NCI-H146 (cell line): ENCODE results near the gene KRTAP12-3.
A peak's percentile ranks its signal among the peaks of the same experiment; 100 is the strongest.
"Not testable (repeated sequence)": the region's sequence is repeated elsewhere in the genome, so short reads cannot be mapped to it uniquely, and the experiment has no call there.

ENCODE experiments used
- DNase-seq: peaks from one replicate; lab custom pipeline; 2025; lab: John Stamatoyannopoulos, UW

KRTAP12-3 gene

GRCh38 chr21:44685050-44685449 is 27.3 kb downstream of the KRTAP12-3 start:
- not testable (repeated sequence) for DNase-seq

- DNase-seq = peak; percentile 71
These were observed 28.5 kb downstream of the KRTAP12-3 start for GRCh38 chr21:44686000-44686781.

- DNase-seq = no peak
These were observed 29.3 kb downstream of the KRTAP12-3 start for GRCh38 chr21:44686843-44687561.

DNA sequence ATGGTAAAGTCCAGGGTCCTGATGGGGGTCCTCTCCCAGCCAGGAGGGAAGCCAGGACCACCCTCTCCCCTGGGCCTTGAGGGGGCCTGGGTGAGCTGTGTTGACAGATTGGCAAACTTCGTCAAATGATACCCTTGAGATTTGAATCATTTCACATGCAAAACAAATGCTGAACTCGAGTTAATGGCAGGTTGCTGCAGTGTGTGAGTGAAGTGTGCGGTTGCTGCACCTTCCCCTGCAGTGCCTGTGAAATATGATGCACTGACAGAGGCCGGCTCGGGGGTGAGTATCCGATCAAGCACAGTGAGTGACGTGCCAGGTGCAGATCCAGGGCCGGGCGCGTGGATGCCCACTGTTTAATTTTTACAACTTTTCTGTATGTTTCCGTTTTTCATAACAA is 29.9 kb downstream of the KRTAP12-3 start:
- DNase-seq = no peak

DNA sequence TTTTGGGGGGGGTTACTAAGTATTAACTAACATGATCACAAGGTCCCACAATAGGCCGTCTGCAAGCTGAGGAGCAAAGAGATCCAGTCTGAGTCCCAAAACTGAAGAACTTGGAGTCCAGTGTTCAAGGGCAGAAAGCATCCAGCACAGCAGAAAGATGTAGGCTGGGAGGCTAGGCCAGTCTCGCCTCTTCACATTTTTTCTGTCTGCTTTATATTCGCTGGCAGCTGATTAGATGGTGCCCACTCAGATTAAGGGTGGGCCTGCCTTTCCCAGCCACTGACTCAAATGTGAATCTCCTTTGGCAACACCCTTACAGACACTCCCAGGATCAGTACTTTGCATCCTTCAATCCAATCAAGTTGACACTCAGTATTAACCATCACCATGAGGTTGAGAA is 32.0 kb downstream of the KRTAP12-3 start:
- not testable (repeated sequence) for DNase-seq

- no peak for DNase-seq
These were observed 34.0 kb downstream of the KRTAP12-3 start for GRCh38 chr21:44691686-44692085.

- DNase-seq = no peak
These were observed 35.2 kb downstream of the KRTAP12-3 start for GRCh38 chr21:44692798-44693512.

DNA sequence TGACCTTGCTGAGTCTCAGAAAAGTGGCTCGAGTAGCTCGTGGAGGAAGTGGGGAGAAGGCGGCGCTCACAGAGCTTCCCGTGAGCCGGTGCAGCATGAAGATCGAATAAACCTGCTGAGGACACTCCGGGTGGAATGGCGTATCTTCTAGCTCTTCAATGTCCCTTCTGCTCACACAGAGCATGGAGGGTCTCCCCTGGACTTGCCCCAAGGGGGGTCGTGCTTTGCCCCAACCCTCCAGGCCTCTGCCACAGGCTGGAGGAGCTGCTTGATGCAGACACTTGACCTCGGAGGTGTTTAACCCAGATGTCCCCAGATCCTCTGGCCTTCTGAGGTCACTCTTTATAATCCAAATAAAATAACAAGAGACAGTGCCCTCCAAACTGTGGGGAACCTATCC is 37.0 kb downstream of the KRTAP12-3 start:
- DNase-seq = no peak

DNA sequence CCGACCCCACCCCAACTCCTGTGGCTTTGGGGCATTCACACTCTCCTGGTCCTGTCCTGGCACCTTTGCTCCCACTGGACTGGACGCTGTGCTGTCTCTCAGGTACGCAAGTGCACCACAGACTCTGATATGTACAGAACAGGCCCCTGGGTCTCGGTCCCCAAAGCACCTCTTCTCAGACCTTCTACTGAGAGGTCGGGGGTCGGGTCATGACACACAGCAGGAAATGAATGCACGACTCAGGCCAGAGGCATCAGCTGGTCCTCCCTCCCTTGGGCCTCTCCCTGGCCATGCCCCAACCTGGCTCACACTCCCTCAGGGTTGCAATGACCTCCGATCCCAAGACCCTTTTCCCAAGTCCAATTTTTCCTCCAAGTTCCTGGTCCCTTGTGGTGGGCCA is 37.5 kb downstream of the KRTAP12-3 start:
- no peak for DNase-seq

- no peak for DNase-seq
These were observed 37.9 kb downstream of the KRTAP12-3 start for GRCh38 chr21:44695641-44696040.

DNA sequence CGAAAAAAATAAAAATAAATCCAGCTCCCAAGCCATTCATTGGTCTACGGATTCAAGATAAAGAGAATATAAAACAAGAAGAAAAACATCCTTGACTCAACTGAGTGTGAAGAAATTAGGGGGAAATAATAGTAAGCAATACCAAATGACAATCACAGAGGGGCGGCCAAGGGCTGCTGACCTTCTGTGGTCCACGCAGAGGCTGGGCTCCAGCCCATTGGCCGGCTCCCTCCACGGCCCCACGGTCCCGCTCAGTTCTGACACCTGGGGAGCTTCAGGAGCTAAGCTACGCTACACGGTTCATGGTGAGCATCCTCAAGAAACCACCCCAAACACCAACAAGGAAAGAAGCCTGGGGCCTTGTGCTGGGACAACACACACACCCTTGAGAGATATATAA is 38.8 kb downstream of the KRTAP12-3 start:
- DNase-seq = no peak

DNA sequence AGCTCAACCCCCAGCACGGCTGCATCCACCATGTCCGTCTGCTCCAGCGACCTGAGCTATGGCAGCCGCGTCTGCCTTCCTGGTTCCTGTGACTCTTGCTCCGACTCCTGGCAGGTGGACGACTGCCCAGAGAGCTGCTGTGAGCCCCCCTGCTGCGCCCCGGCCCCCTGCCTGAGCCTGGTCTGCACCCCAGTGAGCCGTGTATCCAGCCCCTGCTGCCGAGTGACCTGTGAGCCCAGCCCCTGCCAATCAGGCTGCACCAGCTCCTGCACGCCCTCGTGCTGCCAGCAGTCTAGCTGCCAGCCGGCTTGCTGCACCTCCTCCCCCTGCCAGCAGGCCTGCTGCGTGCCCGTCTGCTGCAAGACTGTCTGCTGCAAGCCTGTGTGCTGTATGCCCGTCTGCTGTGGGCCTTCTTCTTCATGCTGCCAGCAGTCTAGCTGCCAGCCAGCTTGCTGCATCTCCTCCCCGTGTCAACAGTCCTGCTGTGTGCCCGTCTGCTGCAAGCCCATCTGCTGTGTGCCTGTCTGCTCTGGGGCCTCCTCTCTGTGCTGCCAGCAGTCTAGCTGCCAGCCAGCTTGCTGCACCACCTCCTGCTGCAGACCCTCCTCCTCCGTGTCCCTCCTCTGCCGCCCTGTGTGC is 39.6 kb downstream of the KRTAP12-3 start, which contains the start of gene KRTAP10-12:
KRTAP10-12 (plus strand) TSS at position 1 of the 639 bp plus-strand sequence; CDS start at position 31, 30 bp downstream.
- DNase-seq = peak; percentile 41

- DNase-seq = peak; percentile 41
These were observed 40.3 kb downstream of the KRTAP12-3 start for GRCh38 chr21:44697811-44698734.

GRCh38 chr21:44699502-44700001 is 41.8 kb downstream of the KRTAP12-3 start:
- no peak for DNase-seq

DNA sequence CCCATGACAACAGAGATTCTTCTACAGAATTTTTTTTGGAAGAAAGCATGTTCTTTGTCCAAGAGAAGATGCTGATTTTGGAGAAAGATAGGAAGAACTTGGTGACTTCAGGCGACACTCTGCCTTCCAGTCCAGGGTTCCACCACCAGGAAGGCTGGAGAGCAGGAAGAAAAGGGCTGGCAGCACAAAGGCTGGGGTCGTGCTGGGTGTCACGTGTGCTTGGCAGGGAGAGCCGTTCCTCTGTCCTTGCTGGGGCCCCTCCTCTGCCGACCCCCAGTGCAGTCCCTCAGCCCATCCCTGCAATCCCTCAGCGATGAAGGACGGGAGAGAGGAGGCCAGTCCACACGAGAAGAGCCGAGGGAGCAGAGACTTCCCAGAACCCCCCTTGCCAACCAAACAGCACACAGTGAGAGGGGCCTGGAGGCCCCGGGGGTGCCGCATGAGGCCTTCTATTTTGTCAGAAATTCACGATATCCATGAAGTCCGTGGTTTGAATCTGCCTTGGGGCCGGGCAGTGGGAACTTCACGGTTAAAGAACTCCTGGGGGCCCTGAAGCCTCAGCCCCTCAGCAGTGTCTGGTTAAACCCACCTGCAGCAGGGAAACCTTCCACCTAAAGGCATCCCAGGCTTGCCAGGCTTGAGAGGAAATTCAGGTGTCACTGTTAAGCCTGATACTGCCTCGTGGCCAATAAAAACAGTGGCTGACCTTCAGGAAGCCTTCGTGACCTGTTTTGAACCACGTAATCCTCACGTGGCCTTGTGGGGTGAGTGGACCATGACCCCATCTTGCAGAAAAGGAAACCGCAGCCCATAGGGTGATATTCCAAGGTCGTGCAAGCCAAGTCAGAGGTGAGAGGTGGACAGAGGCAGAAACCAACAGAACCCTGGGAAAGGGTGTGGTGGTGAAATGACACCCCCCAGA is 42.6 kb downstream of the KRTAP12-3 start:
- DNase-seq = no peak

- DNase-seq = no peak
These were observed 43.3 kb downstream of the KRTAP12-3 start for GRCh38 chr21:44701023-44701400.

DNA sequence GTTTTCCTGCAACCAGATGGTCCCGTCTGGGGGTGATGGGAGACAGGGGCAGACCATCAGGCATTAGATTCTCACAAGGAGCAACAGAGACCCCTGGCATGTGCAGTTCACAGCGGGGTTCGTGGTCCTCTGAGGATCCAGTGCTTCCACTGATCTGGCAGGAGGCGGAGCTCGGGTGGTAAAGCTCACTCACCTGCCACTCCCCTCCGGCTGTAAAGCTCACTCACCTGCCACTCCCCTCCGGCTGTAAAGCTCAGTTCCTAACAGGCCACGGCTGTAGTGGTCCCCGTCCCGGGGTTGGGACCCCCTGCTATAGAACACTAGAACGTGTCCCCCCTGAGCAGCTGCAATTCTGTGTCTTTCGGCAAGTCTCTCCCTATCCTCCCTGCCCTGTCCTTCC is 43.8 kb downstream of the KRTAP12-3 start:
- DNase-seq = no peak

- peak; percentile 75 for DNase-seq
These were observed 44.6 kb downstream of the KRTAP12-3 start for GRCh38 chr21:44702111-44702972.
